Gastrocnemius medialis (tissue), 4 donors: ENCODE data around the gene ATXN10. TPM values are rescaled to one million over a fixed set of nuclear protein-coding genes. Genes with fewer than 3 reads are reported as not detected.

ENCODE experiments used
- ATAC-seq, 2 donors: fragments of 150-250 bp; one replicate each; pipeline ENCODE4 v1.9.1; 2016
- DNase-seq, 2 donors: peaks; one replicate each; pipeline ENCODE4 v3.0.0-alpha.2; 2019
- H3K27ac ChIP-seq, 4 donors: fragments of 200-600 bp; sonication (generic); 1 replicate in 1 of 4; 2 replicates in 3 of 4; pipeline ENCODE4 v1.5.1; 2016 to 2018; ENCODE audit warnings: mild to moderate bottlenecking in 2 of 4, moderate library complexity in 1 of 4
- H3K27me3 ChIP-seq, 3 donors: fragments of 200-600 bp; sonication (generic) in 2 of 3; 1 replicate in 1 of 3; 2 replicates in 2 of 3; pipeline versions ENCODE4 v1.5.1 to v1.6.0; 2016 to 2019; ENCODE audit warnings: mild to moderate bottlenecking in 1 of 3, moderate library complexity in 1 of 3
- H3K36me3 ChIP-seq, 2 donors: fragments of 200-600 bp; sonication (generic) in 1 of 2; one replicate each; pipeline ENCODE4 v1.5.1; 2017 to 2018
- H3K4me1 ChIP-seq, 2 donors: fragments of 200-600 bp; sonication (generic) in 1 of 2; one replicate each; pipeline ENCODE4 v1.5.1; 2016 to 2017; ENCODE audit warnings: mild to moderate bottlenecking in 2 of 2
- H3K4me3 ChIP-seq, 4 donors: fragments of 200-600 bp; sonication (generic) in 3 of 4; 1 replicate in 1 of 4; 2 replicates in 3 of 4; pipeline ENCODE4 v1.5.1; 2016 to 2019; ENCODE audit warnings: mild to moderate bottlenecking in 2 of 4
- H3K9me3 ChIP-seq, 3 donors: fragments of 200-600 bp; sonication (generic) in 2 of 3; 1 replicate in 1 of 3; 2 replicates in 2 of 3; pipeline ENCODE4 v1.5.1; 2016 to 2019
- CTCF ChIP-seq, 5 experiments: fragments of 450-650 bp in 3 of 5; fragments of 200-600 bp in 2 of 5; sonication (generic) in 2 of 5; IDR thresholded peaks in 4 of 5; conservative IDR thresholded peaks in 1 of 5; 1 replicate in 4 of 5; 2 replicates in 1 of 5; pipeline ENCODE4 v1.5.1; 2016 to 2019; ENCODE audit warnings: antibody characterized with exemption in 5 of 5, mild to moderate bottlenecking in 3 of 5, moderate library complexity in 3 of 5
- POLR2A ChIP-seq, 2 donors: fragments of 450-650 bp; IDR thresholded peaks; one replicate each; pipeline ENCODE4 v1.6.1; 2017; ENCODE audit warnings: antibody characterized with exemption in 2 of 2, mild to moderate bottlenecking in 2 of 2, moderate library complexity in 2 of 2
- in situ Hi-C, 4 donors: fragments of 200-750 bp; cut with MboI; loops; one replicate each; pipeline versions ENCODE4 v1.15.0 to v1.8.0; 2017; ENCODE audit warnings: low sequenced_read_pairs in 4 of 4
- intact Hi-C: fragments of 100-400 bp; cut with DNase I; formaldehyde crosslinking; loops from one replicate; pipeline ENCODE4 v1.15.1; 2023; ENCODE audit warnings: low total_unique reads
- total RNA-seq, 4 donors: library from RNA; depleted of rRNA; stranded (reverse); fragments of >200 nt; gene quantifications; one replicate each; pipeline versions ENCODE4 v1.1.0 to v1.2.3, GENCODE V29; 2016

ATXN10 gene
- total RNA-seq, 4 donors from 2014 or later = 52.9 to 98.9 (median 78.5) TPM

DNA sequence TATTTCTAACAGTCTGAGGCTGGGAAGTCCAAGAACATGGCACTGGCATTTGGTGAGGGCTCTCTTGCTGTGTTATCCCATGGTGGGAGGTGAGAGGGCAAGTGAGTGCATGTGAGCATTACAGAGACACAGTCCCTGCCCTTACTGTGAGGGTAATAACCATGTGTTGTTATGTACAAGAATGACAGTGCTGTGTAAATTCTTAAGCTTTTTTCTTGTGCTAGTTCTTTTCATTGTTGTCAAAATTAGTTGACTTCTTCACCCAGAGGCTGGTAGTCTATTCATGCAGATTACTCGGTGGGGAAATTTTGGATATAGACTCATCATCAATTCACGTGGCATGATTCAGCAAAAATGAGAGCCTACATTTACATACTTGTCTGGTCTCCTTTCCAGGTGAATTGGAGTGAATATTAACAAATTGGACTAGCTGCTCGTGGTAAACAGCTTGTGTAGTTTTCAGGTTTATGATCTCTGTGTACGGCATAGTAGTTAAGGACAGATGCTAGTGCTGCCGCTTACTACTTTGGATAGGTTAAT is 49.3 kb downstream of the ATXN10 start:
- no peaks in the 10 kb centered on the region for H3K36me3 ChIP-seq
- no peak overlapping the region for H3K27ac ChIP-seq
- intact Hi-C loops (no loop called here), in situ Hi-C loops (no loop called here)
- H3K4me1 ChIP-seq = peaks cover 2 to 7% of the 10 kb centered on the region in 2 donors
- TF ChIP-seq CTCF (IDR thresholded peaks at IDR 0.05 in 4 of 5, conservative IDR thresholded peaks at IDR 0.05 in 1 of 5) = no peak
- no peak for TF ChIP-seq POLR2A (IDR thresholded peaks at IDR 0.05)
- no peaks in the 10 kb centered on the region for H3K9me3 ChIP-seq
- ATAC-seq = no peak
- no peak overlapping the region for H3K4me3 ChIP-seq
- no peak for DNase-seq
- H3K27me3 ChIP-seq = no peaks in the 10 kb centered on the region

- in situ Hi-C loops = no loop called here
- Histone ChIP-seq H3K9me3 (no peaks in the 10 kb centered on the region), H3K4me3 (no peak overlapping the region), H3K27me3 (no peaks in the 10 kb centered on the region), H3K4me1 (peaks cover 7 to 9% of the 10 kb centered on the region in 2 donors), H3K27ac (no peak overlapping the region), H3K36me3 (no peaks in the 10 kb centered on the region)
- intact Hi-C loops = no loop called here
- ATAC-seq (no peak), DNase-seq (no peak)
- no peak for TF ChIP-seq POLR2A (IDR thresholded peaks at IDR 0.05)
- no peak for TF ChIP-seq CTCF (IDR thresholded peaks at IDR 0.05 in 4 of 5, conservative IDR thresholded peaks at IDR 0.05 in 1 of 5)
These were observed 50.4 kb downstream of the ATXN10 start for GRCh38 chr22:45722006-45722405.

DNA sequence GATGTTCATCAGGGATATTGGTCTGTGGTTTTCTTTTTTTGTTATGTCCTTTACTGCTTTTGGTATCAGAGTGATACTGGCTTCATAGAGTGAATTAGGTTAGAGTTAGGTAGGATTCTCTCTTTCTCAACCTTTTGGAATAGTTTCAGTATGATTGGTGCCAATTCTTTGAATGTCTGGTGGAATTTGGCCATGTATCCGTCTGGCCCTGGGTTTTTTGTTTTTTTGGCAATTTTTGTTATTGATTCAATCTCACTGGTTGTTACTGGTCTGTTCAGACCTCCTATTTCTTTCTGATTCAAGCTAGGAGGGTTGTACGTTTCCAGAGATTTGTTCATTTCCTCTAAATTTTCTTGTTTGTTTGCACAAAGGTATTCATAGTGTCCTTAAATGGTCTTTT is 54.4 kb downstream of the ATXN10 start:
- Histone ChIP-seq H3K36me3 (peaks cover 0 to 17% of the 10 kb centered on the region in 2 donors), H3K4me3 (no peak overlapping the region), H3K4me1 (peaks cover 0 to 9% of the 10 kb centered on the region in 2 donors), H3K9me3 (no peaks in the 10 kb centered on the region), H3K27me3 (no peaks in the 10 kb centered on the region), H3K27ac (no peak overlapping the region)
- no peak for DNase-seq
- intact Hi-C loops = no loop called here
- ATAC-seq = no peak
- TF ChIP-seq POLR2A (IDR thresholded peaks at IDR 0.05) (no peak), CTCF (IDR thresholded peaks at IDR 0.05 in 4 of 5, conservative IDR thresholded peaks at IDR 0.05 in 1 of 5) (no peak)
- in situ Hi-C loops = no loop called here

DNA sequence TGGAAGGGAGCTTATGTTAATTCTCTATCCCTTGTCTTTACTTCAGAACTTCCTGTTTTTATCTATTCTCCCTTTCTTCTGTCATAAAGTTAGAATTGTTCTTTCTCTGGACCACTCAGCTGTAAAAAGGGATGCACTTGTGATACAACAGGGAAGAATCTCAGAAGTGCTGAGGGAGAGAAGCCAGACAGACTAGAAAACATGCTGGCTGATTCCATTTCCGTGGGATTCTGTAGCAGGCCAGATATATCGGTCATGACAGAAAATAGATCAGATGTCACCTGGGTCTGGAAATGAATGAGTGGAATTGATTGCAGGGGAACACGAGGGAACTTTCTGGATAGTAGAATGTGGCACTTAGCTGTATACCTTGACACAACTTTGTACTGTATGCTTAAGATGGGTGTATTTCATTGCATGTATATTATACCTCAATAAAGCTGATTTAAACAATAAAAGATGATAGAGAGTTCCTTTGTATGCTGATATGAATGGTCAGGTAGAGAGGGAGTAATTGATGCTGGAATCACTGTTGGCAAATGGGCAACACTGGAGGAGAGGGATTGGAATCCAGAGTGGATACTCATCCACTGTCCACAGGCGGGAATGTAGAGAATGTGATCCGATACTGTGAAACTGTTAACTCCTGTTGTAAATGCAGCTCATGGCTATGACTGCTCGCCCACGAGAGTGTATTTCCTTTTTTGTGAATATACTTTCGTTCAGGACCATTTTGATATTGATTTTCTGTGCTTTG is 59.6 kb downstream of the ATXN10 start:
- H3K36me3 ChIP-seq = peaks cover 0 to 17% of the 10 kb centered on the region in 2 donors
- ATAC-seq = no peak

More for the DNA sequence above, 59.6 kb downstream of the ATXN10 start:
- H3K27ac ChIP-seq = no peak overlapping the region
- H3K4me3 ChIP-seq = no peak overlapping the region
- peaks cover 0 to 4% of the 10 kb centered on the region in 2 donors for H3K4me1 ChIP-seq
- in situ Hi-C loops = no loop called here
- intact Hi-C loops = no loop called here
- no peaks in the 10 kb centered on the region for H3K27me3 ChIP-seq
- TF ChIP-seq CTCF (IDR thresholded peaks at IDR 0.05 in 4 of 5, conservative IDR thresholded peaks at IDR 0.05 in 1 of 5) = no peak
- no peak for TF ChIP-seq POLR2A (IDR thresholded peaks at IDR 0.05)
- DNase-seq = no peak
- no peaks in the 10 kb centered on the region for H3K9me3 ChIP-seq
